OCI-M2 (cell line): ENCODE measurements around the gene COMMD1.
"Not testable (repeated sequence)": the region's sequence is repeated elsewhere in the genome, so short reads cannot be mapped to it uniquely, and the experiment has no call there.

Experiments used
- DNase-seq: peaks from one replicate; lab custom pipeline; 2025; ENCODE audit not compliant: unreplicated experiment; lab: John Stamatoyannopoulos, UW

The COMMD1 gene

DNA sequence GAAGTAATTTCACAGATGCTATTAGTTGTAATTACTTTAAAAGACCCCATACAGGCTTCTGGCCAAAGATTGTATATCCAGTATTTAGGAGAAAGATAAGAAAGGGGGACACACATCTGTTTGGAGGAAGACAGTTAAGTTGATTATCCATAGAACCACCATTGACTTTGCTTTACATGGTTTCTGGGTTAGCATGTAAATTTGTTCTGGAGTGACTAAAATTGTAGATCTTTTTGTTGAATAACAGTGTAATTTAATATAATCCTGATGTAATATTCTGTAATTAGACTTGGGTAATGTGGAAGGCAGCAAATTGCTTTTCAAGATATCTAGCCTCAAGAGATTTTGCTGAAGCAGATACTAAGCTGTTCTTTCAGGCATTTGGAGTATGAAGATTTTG, 17.2 kb downstream of the COMMD1 start:
- DNase-seq: no peak

DNA sequence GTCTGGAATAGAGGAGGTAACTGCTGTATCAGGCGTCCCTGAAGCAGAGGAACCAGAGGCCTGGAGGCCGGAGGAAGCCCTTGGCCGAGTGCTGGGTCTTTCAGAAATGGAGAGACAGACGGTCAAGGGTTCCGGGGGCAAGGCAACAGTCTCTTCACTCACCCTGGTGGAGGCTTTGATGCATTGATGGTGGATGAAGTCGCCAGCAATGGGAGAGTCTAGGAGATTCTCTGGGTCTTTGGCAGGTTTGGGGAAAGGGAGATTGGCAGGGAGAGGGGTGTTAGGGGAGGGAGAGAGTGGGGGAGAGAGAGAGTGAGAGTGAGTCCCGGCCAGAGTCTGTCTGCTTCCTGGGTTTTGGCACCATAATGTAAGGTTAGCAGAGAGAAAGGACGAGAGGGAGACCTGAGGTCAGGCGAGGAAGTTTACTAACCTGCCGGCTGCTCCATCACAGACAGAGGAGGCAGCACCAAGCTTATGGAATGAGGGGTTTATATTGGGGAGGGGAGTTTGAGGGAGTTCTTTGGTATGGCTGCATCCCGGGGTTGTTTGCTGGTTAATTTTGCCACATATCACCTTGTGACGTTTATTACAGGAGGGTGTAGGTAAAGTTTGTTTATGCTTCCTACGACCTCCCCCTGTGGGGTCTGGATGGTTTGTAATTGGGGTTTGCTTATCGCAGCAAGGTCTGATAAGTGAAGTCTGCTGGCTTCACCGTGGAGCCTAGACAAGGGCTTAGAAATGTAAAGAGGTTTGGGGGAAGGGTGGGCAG, 19.6 kb downstream of the COMMD1 start:
- DNase-seq: no peak

DNA sequence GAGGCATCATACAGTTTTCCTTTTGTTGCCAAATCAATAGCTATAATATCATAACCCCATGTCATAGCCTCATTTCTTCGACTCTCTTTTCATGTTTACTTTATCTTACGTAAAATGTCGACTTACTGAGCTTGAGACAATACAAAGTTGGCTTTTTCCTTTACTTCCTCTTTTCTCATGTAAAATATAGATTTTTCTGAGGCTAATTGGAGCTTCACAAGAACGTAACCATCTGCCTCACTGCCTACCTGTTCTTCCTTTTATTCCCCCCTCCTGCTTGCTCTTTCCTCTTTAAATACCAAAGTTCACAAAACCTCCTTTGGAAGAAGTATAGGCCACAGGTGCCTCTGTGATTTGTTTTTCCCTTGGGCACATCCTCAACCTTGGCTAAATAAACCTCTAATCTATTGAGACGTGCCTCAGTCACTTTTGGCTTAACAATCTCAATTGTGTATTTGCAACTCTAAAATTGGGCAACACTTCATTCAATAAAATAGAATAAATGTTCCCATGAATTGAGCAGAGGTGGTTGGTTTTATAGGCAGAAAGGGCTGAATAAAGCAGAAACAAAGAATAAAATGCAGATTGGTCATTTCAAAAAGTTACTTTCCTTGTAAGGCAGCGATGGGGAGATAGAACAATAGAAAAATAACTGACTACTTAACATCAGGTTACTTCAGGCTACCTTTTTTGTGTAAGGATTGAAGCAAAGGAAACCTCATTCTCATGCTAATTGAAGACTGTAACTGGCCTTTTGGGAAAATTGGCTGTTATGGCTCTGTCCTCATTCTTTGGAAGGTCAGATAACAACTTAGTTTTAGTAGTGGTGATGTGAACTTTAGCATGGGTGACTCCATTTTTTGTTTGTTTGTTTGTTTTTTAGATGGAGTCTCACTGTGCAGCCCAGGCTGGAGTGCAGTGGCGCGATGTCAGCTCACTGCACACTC, 21.3 kb downstream of the COMMD1 start:
- DNase-seq: no peak

DNA sequence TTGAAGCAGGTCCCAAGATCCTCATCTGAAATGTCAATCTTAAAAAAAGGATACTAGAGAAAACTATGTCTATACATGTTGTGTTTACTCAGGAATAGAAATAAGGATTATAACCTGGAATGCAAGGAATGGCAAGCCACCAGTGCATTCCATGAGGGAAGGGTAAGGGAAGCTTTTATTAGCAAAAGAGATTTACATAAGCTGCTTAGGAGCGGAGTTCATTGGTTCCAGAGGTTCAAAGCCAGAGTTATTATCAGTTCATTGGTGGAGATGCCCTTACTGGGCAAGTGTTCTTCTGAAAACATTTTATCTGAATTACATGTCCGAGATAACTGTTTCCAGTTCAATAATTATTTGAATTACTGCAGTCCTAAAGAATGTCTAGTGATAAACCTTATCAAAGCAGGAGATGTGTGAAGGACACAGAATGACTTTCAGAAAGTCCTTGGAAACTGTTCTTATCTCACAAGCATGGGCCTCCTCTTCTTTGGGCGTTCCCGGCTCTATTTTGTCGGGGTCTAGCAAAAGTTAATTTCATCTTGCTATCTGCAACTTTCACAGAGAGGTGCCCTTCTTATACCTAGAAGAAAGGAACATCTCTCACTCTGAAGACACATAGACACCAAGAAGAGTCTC, 23.5 kb downstream of the COMMD1 start:
- no peak for DNase-seq

DNA sequence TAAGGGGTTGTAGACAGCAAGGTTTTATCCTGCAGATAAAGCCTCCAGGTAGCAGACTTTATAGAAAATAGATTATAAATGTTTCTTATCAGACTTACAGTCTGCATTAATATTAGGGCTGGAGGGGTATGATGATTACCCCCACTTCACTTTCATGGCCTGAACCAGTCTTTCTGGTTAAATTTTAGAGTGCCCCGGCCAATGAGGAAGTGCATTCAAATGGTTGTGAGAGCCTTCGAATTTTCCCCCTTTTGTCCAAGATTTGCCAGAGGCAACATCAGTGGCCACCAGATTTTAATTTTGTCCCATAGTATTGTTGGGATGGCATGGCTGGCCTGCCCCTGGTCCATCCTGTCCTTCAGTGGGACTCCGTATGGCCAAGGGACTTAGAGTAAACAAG, 31.6 kb downstream of the COMMD1 start:
- no peak for DNase-seq

DNA sequence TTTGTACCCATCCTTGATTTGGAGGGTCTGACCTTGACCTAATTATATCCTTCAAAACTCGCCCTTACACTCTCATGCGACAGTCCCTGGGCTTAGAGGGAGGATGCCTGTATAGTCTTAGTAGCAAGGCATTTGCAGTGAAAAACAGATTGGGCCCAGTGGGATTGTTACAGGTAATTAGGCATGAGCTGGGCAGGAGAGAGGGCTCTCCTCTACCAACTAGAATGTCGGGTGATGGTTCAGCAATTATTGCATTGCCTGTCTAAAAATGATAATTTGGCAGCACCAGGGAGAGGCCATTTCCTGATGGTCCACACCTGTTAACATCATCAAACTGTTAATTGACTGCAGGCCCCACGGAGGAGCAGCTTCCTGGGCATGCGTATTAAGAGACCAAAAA, 32.4 kb downstream of the COMMD1 start:
- no peak for DNase-seq

DNA sequence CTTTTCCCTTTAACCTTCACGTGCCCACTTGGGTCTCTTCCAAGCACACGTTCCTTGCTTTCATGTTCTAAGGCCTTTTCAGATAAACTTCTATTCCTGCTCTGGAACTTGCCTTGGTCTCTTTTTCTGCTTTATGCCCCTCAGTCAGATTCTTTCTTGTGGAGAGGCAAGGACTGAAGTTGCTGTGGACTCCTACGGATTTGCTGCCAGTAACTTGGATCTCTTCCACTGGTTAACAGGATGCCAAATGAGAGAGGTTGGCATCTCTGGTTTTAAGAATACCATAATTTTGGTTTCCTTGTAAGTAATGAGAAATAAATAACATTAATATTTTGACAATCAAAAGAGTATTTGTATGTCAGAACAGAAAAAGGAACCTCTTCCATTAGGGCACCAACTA, 33.0 kb downstream of the COMMD1 start:
- DNase-seq: no peak

DNA sequence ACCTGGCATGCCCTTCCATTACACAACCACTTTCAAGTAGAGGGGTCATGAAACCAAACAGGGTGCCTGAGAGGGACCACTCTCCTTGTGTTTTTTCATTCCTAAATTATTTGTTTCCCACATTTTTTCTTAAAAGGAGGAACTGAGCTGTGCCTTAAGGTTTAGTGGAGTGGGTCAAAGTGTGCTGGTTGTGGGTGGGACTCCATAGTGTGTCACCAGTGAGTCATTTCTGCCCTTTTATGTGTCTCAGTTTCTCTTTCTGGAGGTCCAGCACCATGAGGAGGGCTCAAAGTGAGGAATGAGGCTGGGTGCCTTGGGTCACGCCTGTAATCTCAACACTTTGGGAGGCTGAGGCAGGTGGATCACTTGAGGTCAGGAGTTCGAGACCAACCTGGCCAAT, 37.8 kb downstream of the COMMD1 start:
- DNase-seq: no peak

DNA sequence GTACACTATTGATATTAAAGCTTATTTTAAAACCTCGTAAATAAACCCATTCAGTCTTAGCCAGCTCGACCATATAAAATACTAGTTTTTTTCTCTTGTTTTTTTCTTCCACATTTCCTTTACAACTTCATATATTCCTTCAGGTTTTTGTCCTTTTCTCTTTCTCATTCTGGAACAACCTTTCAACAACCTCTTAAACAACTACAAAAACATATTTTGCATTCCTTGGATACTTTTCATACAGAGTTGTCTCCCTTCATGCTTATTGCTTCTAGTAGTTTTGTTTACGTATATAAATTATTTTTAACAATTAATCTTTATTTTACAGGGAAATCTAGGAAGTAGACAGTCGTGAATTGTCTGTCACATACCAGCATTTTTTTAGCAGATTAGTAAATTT, 41.2 kb downstream of the COMMD1 start:
- DNase-seq: no peak

DNA sequence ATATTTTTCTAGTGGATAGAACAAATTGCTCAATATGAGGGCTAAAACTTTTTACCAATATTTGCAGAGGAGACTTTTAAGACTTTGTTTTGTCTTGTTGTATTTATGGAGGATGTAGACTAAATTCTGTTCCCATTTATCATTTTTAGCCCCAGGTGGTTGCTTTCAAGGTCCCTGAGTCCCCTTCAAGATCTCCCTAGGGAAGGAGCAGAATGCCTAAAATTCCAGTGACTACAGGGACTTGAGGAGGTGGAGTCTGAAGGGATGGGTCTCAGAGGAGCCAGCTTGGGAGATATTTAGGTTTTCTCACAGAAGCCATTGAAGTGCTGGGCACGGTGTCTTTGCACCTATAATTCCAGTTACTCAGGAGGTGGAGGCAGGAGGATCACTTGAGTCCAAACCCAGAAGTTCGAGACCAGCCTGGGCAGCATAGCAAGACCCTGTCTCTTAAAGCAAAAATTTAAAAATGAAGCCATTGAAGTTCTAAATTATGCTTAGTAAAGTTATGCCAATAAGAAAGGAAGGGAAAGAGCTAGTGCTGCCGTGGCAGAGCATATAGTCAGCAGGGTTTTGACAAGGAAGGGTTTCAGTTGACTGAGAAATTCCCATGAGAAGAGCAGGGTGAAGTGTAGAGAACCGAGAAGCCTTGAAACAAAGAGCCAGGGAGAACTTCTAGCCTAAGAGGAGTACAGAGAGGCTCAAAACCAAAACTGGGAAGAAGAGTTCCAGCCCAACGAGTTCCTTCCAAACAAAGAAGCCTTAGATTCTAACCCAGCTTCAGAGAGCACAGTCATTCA, 43.4 kb downstream of the COMMD1 start:
- DNase-seq: no peak

DNA sequence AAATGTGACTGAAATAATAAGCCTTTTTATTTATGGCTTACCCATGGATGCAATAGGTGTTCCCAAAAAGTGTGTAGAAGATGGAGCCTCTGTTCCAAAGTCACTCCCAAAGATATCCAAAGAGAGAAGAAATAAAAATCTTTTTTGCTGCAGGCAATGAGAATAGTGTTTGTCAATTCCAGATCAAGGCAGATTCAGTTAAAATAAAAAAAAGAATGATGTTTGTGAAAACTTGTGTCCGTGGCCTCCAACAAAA, 43.9 kb downstream of the COMMD1 start:
- DNase-seq: no peak

DNA sequence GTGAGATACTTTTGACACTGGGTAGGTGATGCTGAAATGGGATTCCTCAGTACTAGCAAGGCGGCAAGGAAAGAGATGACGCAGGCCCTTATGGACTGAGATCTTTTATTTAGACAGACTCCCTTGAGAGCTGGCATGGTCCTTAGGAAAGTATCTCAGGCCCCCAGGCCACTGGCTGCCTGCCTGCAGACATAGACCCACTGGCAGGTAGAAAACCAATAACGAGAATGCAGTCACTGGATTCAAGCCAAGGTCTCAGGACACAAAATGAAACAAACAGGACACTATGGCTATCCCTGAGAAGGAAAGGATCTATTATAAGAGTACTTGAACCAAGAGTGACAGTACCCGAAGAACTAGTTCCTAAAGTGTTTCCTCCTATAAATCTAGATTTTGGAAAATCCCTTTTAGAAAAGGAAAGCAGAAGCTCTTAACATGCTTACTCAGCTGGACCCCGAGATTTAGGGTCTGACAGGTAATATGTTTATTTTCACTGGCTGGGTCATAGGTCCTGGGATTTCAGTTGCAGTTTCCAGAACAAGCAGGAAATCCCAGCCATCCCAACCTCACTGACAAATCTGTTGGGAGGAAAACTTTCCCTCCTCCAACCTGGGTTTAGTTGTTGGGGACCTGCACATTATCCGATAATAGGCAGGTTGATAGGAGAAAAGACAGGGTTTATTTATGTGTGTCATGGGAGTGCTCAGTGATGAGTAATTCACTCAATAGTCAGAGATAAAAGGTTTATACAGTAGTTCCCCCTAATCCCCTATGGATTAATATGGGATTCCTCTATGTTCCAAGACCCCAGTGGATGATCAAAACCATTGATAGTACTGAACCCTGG, 44.5 kb downstream of the COMMD1 start:
- DNase-seq: no peak

DNA sequence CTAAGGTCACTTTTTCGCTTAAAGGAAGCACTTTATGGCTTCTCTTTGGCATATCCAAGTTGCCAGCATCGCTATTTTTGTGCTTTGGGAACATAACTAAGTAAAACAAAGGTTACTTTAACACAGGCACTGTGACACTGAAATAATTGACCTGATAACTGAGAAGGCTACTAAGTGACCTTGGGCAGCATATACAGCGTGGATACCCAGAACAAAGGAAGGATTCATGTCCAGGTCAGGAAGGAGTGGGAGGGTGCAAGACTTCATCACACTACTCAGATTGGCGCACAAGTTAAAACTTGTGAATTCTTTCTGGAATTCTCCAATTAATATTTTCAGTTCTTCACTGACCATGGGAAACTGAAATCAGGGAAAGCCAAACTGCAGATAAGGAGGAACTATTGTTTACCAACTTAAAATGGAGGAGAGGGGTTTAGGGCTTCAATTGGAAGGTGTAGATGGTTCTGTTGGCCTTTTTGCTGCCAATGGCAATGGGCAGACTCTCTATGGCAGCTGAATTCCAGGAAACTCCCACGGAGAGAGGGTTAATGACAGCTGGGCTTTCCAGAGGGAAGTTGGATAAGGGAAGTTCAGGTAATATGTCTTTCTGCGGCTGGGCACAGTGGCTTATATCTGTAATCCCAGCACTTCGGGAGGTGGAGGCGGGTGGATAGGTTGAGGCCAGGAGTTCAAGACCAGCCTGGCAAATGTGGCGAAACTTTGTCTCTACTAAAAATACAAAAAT, 45.3 kb downstream of the COMMD1 start:
- no peak for DNase-seq

DNA sequence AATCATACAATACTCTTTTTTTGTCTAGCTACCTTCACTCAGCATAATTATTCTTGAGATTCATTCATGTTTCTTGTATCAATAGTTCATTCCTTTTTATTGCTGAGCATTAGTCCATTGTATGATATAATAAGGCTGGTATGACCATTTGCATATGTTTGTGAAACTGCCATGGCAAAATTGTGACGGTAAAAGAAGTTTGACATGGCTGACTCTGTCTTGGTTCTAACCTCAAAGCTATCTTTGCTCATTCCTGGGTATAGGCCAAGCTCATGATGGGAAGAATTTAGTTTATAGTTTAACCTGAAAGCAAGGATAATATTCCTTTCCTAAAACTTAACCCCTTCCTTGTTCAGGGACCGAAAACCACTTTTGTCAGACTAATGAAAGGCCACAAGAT, 46.4 kb downstream of the COMMD1 start:
- no peak for DNase-seq

DNA sequence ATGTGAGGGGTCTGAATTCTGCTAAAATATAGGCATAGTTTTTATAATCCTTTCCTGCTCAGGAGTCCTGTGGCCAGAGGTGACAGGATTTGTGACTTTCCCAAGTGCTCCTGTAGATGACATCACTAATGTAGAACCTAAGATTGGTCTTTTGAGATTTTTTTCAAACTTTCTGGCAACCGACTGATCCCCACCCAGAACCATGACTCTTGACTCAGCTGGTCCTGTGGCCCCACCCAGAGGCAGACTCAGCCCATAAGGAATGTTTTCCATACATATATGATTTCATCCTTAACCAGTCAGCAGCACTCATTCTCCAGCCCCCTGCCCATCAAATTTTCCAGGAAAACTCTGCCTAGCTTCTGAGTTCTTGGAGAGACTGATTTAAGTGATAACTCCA, 46.8 kb downstream of the COMMD1 start:
- DNase-seq: no peak

DNA sequence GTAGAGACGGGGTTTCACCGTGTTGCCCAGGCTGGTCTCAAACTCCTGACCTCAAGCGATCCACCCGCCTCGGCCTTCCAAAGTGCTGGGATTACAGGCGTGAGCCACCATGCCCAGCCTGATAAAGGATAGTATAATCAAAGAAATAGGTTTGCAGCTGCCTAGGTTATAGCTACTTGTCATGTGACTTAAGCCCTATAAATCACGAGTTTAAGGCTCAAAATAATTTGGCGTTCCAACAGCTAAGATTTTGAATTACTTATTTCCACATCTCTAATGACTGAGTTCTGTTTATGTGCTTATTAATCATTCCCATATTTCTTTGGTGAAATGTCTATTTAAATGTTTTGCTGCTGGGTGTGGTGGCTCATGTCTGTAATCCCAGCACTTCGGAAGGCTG, 49.4 kb downstream of the COMMD1 start:
- not testable (repeated sequence) for DNase-seq

DNA sequence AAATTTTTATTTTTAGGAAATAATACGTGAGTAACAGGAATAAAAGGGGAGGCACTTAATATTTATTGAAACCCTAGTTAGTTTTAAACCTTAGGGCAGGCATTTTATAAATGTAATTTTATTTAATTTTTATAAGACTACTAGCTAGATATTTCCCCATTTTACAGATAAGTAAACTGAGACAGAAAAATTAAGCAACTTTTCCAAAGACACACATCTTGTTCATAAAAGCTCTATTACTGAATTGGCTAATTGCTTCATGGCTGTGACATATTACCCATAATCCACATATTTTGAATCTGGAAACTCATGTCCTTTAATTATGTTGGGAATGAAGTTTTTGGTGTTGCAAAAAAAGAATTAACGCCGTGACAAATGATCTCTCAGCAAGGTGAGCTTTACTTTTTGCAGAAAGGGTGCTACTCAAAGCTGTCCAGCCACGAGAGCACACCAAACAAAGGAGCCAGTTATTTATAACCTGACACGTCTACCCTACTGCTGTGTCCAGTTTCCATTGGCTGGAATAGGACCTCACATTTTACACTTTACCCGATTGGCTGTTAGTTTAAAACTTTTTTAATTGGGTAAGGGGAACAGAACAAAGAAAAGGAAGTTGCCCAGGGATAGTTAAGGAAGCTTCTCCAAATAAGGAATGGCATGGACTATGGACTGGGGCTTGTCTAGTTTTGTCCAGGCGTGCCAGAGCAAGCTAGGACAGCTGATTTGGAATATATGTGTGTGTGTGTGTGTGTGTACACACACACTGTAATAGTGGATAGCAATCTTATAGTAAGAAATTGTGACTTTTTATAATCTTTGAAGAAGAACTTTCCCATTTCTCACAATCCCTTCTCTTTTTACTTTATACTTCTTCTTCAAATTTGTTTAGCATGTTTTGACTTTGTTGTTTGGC, 54.2 kb downstream of the COMMD1 start:
- no peak for DNase-seq

DNA sequence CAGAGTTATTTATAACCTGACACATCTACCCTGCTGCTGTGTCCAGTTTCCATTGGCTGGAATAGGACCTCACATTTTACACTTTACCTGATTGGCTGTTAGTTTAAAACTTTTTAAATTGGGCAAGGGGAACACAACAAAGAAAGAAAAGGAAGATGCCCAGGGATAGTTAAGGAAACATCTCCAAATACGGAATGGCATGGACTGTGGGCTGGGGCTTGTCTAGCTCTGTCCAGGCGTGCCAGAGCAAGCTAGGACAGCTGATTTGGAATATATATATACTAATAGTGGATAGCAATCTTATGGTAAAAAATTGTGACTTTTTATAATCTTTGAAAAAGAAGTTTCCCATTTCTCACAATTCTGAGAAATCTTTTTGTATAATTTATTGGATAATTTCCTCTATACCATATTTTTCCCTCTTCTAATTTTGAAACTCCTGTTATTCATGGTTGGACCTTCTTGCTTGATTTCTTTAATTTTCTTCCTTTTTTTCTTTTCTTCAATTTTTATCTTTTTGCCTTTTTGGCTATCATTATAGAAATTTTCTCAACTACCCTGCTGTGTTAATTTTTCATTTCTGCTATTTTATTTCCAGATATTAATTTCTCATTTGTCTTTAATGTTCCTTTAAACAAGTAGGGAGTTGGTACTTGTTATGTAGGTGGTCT, 55.9 kb downstream of the COMMD1 start:
- DNase-seq: no peak
